ENCODE data around the gene NAA15.

The NAA15 gene

DNA sequence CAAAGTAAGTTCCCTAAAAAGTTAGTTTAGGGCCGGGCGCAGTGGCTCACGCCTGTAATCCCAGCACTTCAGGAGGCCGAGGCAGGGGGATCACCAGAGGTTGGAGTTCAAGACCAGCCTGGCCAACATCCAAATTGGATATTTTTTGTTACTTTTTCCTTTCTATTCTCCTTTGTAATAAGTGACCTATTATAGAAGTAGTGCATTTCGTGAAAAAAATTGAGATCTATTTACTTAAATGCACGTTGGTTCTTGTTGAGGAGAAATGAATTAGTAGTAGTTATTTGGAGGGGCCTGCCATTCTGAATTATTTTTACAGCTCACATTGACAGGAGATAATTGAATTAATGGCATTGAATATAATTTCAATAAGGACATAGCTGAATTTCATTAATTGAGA, 23.3 kb downstream of the NAA15 start:
- DNase-seq (ENCODE audit: low read depth in 1 of 2, low spot score in 1 of 2): no peak
- TF ChIP-seq GABPA (IDR thresholded peaks at IDR 0.05; ENCODE audit: low read depth) (no peak), POLR2AphosphoS5 (IDR thresholded peaks at IDR 0.05; ENCODE audit: low read depth) (no peak), SPI1 (IDR thresholded peaks at IDR 0.05; ENCODE audit: borderline replicate concordance, low read depth) (no peak)
- TF ChIP-seq, protein P1, sequence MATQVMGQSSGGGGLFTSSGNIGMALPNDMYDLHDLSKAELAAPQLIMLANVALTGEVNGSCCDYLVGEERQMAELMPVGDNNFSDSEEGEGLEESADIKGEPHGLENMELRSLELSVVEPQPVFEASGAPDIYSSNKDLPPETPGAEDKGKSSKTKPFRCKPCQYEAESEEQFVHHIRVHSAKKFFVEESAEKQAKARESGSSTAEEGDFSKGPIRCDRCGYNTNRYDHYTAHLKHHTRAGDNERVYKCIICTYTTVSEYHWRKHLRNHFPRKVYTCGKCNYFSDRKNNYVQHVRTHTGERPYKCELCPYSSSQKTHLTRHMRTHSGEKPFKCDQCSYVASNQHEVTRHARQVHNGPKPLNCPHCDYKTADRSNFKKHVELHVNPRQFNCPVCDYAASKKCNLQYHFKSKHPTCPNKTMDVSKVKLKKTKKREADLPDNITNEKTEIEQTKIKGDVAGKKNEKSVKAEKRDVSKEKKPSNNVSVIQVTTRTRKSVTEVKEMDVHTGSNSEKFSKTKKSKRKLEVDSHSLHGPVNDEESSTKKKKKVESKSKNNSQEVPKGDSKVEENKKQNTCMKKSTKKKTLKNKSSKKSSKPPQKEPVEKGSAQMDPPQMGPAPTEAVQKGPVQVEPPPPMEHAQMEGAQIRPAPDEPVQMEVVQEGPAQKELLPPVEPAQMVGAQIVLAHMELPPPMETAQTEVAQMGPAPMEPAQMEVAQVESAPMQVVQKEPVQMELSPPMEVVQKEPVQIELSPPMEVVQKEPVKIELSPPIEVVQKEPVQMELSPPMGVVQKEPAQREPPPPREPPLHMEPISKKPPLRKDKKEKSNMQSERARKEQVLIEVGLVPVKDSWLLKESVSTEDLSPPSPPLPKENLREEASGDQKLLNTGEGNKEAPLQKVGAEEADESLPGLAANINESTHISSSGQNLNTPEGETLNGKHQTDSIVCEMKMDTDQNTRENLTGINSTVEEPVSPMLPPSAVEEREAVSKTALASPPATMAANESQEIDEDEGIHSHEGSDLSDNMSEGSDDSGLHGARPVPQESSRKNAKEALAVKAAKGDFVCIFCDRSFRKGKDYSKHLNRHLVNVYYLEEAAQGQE (IDR thresholded peaks at IDR 0.05; ENCODE audit: insufficient replicate concordance, low read depth): no peak
- TF ChIP-seq, protein P2, sequence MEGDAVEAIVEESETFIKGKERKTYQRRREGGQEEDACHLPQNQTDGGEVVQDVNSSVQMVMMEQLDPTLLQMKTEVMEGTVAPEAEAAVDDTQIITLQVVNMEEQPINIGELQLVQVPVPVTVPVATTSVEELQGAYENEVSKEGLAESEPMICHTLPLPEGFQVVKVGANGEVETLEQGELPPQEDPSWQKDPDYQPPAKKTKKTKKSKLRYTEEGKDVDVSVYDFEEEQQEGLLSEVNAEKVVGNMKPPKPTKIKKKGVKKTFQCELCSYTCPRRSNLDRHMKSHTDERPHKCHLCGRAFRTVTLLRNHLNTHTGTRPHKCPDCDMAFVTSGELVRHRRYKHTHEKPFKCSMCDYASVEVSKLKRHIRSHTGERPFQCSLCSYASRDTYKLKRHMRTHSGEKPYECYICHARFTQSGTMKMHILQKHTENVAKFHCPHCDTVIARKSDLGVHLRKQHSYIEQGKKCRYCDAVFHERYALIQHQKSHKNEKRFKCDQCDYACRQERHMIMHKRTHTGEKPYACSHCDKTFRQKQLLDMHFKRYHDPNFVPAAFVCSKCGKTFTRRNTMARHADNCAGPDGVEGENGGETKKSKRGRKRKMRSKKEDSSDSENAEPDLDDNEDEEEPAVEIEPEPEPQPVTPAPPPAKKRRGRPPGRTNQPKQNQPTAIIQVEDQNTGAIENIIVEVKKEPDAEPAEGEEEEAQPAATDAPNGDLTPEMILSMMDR (IDR thresholded peaks at IDR 0.05; ENCODE audit: insufficient read depth, low read length): no peak
- H3K27ac ChIP-seq (replicated peaks): no peak overlapping the region
- H3K4me3 ChIP-seq (replicated peaks; ENCODE audit: insufficient read depth, low read length): no peak overlapping the region
- H3K27me3 ChIP-seq (ENCODE audit: insufficient read depth, poor library complexity, severe bottlenecking): no peaks in the 10 kb centered on the region

DNA sequence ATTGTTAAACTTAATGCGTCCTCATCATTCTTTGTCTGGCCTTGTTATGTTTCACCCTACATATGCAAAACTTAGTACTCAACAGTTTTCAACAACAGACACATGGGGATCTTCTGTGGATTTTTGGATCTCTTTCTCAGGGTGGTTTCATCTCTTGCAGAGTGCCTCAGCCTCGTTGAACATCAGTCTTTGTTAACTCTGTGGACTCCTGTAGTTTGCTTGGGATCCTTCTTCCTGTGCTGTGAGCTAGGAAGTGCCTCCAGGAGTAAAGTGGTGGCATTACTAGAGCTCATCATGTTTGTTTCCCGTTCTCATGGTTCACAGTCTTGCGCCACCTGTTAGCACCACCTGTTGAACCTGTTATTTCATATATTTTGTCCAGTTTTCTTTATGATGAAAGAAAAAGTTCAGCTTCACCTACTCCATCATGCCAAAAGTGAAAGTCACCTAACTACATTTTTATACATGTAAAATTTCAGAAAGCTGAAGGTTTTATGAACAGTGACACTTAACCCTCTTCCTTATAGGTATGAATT, 28.4 kb downstream of the NAA15 start:
- Histone ChIP-seq H3K4me3 (replicated peaks; ENCODE audit: insufficient read depth, low read length) (no peak overlapping the region), H3K27me3 (ENCODE audit: insufficient read depth, poor library complexity, severe bottlenecking) (no peaks in the 10 kb centered on the region), H3K27ac (replicated peaks) (no peak overlapping the region)
- no peak for TF ChIP-seq GABPA (IDR thresholded peaks at IDR 0.05; ENCODE audit: low read depth)
- TF ChIP-seq, protein P2 (IDR thresholded peaks at IDR 0.05; ENCODE audit: insufficient read depth, low read length): no peak
- TF ChIP-seq, protein P1 (IDR thresholded peaks at IDR 0.05; ENCODE audit: insufficient replicate concordance, low read depth): no peak
- TF ChIP-seq SPI1 (IDR thresholded peaks at IDR 0.05; ENCODE audit: borderline replicate concordance, low read depth): no peak
- TF ChIP-seq POLR2AphosphoS5 (IDR thresholded peaks at IDR 0.05; ENCODE audit: low read depth): no peak
- DNase-seq (ENCODE audit: low read depth in 1 of 2, low spot score in 1 of 2): no peak

DNA sequence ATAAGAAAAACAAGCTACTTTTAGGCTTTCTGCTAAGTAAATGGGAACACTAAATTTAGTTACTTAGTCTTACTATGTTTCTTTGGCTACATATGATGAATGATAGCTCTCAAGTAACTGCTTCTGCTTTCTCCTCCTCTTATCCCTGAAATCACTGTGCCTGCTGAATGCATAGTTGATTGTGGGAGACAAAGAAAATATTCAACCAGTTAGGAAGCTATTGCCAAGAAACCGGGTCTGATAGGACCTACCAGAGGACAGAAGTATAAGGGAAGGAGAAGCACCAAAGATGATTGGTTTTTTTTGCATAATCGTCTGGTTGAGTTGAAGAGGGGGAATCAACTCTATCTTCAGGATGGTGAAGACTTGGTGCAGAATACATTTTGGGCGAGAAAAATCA, 29.0 kb downstream of the NAA15 start:
- TF ChIP-seq, protein P1 (IDR thresholded peaks at IDR 0.05; ENCODE audit: insufficient replicate concordance, low read depth): no peak
- TF ChIP-seq POLR2AphosphoS5 (IDR thresholded peaks at IDR 0.05; ENCODE audit: low read depth) (no peak), SPI1 (IDR thresholded peaks at IDR 0.05; ENCODE audit: borderline replicate concordance, low read depth) (no peak), GABPA (IDR thresholded peaks at IDR 0.05; ENCODE audit: low read depth) (no peak)
- TF ChIP-seq, protein P2 (IDR thresholded peaks at IDR 0.05; ENCODE audit: insufficient read depth, low read length): no peak
- DNase-seq (ENCODE audit: low read depth in 1 of 2, low spot score in 1 of 2): no peak
- Histone ChIP-seq H3K27me3 (ENCODE audit: insufficient read depth, poor library complexity, severe bottlenecking) (no peaks in the 10 kb centered on the region), H3K4me3 (replicated peaks; ENCODE audit: insufficient read depth, low read length) (no peak overlapping the region), H3K27ac (replicated peaks) (no peak overlapping the region)

Measured in HL-60 (cell line).